SK-N-DZ (cell line): ENCODE measurements around the gene DGKD. TPM values are rescaled to one million over a fixed set of nuclear protein-coding genes. Genes with fewer than 3 reads are reported as not detected.
"Not testable (repeated sequence)": the region's sequence is repeated elsewhere in the genome, so short reads cannot be mapped to it uniquely, and the experiment has no call there.

ENCODE experiments used
- DNase-seq: peaks from one replicate; pipeline ENCODE4 v3.0.0-alpha.2; 2015; ENCODE audit warnings: low spot score
- polyA plus RNA-seq, 2 experiments: library from polyadenylated mRNA; depleted of rRNA; stranded (reverse); fragments of >200 nt; gene quantifications; 2 replicates each; pipeline ENCODE4 v1.2.3, GENCODE V29; 2014

Gene DGKD
- polyA plus RNA-seq (2014; cell fraction: cytosol; rRNA removed), result 15.9 and 21.3 TPM in 2 replicates
- 45.7 and 52.6 TPM in 2 replicates for polyA plus RNA-seq (2014; cell fraction: nucleus; rRNA removed)

- DNase-seq, result peak; percentile 51
Measured at GRCh38 chr2:233353769-233354499, at the start of gene DGKD. Gene DGKD, plus strand, starts transcription at chr2:233354494. Its CDS starts 25 bp downstream, at chr2:233354519.

GRCh38 chr2:233307565-233307964 lies 46.7 kb upstream of the DGKD start, which contains the start of gene SAG:
Gene SAG, plus strand, starts transcription at chr2:233307816. Its CDS starts 1,374 bp downstream, at chr2:233309190.
- DNase-seq, result no peak

DNA sequence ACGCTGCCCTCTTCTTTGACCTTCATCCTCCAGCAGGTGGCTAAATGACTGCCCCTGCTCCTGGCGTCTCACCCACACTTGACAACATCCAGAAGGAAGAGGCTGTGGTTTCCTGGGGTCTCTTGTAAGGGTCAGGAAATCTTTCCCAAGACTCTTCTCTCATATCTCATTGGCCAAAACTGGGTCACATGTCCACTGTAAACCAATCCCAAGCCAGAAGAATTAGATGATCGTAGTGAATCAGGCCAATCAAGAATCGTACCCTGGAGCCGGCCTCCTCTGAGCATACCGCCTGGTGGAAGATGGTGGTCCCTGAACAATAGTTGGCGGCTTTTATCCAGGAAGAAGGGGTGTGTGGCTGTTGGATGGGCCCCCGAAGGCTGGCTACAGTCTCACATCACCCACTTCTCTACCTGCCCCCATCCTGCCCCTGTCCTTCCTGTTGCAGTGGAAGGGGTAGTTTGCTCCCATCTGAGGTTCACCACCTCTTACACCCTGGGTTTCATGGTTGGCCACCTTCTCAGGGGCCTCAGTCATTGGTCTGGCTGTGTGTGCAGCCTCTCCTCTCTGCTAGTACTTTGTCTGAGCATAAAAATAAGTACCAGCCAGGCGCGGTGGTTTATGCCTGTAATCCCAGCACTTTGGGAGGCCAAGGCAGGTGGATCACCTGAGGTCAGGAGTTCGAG lies 42.9 kb upstream of the DGKD start:
- peak; percentile 9 for DNase-seq

GRCh38 chr2:233312874-233313273 lies 41.4 kb upstream of the DGKD start:
- DNase-seq, result no peak

GRCh38 chr2:233314180-233314925 lies 39.9 kb upstream of the DGKD start:
- DNase-seq, result no peak

DNA sequence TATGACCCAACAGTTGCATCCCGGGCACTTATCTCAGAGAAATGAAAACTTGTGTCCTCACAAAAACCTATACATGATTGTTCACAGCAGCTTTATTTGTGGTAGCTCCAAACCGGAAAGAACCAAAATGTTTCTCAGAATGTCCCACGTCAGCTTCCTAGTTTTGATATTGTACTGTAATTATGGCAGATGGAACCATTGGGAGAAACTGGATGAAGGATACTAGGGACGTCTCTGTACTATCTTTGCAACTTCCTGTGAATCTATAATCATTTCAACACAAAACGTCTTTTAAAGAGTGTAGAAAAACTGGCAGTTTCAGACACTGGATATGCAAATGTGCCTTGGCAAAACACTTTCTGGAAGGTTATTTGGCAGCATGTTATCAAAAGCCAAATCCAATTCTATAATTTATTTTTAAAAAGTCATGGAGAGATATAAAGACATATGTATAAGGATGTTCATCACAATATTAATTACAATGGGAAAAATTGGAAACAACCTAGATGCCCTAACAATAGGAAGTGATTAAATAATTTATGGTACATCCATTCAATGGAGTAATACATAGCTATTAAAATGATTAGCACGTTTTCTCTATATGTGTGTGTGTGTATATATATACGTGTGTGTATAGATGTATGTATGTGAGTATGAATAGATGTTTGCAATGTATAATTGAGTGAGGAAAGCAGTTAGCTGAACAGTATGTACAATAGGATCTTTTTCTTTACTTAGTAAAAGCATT lies 36.9 kb upstream of the DGKD start:
- DNase-seq, result no peak

DNA sequence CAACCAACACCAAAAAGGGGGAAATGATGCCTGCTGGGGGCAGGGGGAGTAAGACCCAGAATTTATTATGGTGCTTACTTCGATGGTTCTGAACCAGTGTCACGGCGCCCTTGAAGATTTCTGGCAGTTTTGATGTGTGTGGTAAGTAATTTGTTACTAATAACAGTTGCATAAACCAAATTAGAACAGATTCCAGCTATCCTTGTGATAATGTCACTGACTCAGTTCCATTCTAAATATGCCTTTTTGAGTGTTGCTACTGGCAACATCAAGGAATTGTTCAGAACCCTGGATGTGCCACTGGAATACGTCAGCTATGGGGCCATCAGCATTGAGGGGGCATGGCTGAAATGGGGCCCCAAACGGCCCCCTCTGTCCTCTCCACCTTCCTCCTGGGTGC lies 35.0 kb upstream of the DGKD start:
- no peak for DNase-seq

DNA sequence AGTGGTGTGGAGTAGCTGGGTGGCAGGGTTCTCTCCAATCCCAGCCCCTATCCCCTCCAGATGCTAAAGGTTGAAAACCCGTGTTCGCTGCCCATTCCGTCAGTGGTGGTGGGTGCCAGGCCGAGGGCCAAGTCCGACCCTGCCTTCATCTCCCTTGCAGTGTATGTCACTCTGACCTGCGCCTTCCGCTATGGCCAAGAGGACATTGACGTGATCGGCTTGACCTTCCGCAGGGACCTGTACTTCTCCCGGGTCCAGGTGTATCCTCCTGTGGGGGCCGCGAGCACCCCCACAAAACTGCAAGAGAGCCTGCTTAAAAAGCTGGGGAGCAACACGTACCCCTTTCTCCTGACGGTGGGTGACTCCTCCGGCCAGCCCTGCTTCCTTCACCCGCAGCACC lies 33.8 kb upstream of the DGKD start:
- DNase-seq, result no peak

DNA sequence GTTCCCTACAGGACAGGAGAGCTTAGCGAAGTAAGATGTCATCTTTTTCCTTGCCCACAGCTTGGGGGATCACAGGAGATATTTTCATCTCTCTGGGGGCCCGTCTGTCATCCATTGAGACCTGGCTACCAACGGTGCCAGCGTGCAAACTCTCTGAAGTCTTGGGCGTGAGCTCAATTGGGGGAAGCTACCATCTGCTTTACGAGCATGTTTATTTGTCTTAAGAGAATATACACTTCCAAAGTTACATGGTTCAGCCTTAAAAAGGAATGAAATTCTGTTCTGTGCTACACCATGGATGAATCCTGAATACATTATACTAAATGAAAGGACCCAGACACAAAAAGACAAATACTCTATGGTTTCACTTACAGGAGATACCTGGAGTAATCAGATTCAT lies 33.1 kb upstream of the DGKD start:
- no peak for DNase-seq

DNA sequence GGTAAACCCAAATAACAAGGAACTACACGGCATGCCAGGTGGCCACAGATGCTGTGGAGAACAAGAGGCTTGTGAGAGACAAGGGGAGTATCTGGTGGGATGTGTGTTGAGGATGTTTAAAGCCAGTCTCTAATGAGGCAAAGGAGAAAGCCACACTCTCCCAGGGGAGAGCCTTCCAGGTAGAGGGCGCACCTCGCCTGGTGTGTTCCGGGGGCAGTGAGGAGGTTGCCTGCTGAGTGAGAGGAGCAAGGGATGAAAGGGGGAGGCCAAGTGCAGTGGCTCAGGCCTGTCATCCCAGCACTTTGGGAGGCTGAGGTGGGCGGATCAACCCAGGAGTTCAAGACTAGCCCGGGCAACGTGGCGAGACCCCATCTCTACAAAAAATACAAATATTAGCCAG lies 30.4 kb upstream of the DGKD start:
- no peak for DNase-seq

- no peak for DNase-seq
Measured at GRCh38 chr2:233325256-233325655, 29.0 kb upstream of the DGKD start.

GRCh38 chr2:233325814-233326213 lies 28.5 kb upstream of the DGKD start:
- no peak for DNase-seq

- DNase-seq, result no peak
Measured at GRCh38 chr2:233326500-233326899, 27.8 kb upstream of the DGKD start.

- no peak for DNase-seq
Measured at GRCh38 chr2:233328922-233329321, 25.4 kb upstream of the DGKD start.

- no peak for DNase-seq
Measured at GRCh38 chr2:233329489-233330135, 24.7 kb upstream of the DGKD start.

- DNase-seq, result no peak
Measured at GRCh38 chr2:233331536-233331935, 22.8 kb upstream of the DGKD start.

DNA sequence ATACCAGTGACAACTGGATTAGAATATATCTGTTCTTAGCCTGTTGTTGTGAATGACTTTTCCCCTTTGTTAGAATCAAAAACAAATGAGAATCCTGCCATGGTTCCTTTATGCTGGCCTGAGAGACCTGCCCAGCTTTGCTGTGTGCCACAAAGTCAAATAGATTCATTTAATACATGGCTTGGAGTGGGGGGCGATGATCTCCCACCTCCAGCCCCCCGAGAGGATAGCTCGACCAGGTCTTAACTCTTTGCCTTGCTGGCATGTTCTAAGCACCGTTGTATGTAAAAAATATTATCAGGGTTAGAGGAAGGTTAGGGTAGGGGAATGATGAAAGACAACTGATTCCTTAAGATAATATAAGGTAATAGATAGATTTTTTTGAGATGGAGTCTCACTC lies 22.2 kb upstream of the DGKD start:
- no peak for DNase-seq

GRCh38 chr2:233334915-233335314 lies 19.4 kb upstream of the DGKD start:
- no peak for DNase-seq

GRCh38 chr2:233336091-233336490 lies 18.2 kb upstream of the DGKD start:
- not testable (repeated sequence) for DNase-seq

DNA sequence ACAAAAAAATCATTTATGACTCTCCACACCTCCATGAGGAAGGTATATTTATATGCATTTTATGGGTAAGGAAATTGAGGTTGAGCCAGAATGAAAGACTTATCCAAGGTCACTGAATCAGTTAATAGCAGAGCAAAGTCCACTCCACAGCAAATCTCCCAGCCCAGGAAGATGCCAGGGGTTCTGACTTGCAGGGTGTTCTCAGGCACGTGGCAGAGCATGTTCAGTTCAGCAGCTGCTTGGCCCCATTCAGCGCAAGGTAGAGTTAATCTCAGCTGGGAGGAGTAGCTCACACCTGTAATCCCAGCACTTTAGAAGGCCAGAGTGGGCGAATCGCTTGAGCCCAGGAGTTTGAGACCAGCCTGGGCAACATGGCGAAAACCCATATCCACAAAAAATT lies 17.8 kb upstream of the DGKD start:
- no peak for DNase-seq

GRCh38 chr2:233338046-233338445 lies 16.2 kb upstream of the DGKD start:
- DNase-seq, result peak; percentile 71
